ENCODE data around the gene CHST3. TPM values are rescaled to one million over a fixed set of nuclear protein-coding genes. Genes with fewer than 3 reads are reported as not detected.
"Not testable (repeated sequence)": the region's sequence is repeated elsewhere in the genome, so short reads cannot be mapped to it uniquely, and the experiment has no call there.

The CHST3 gene
- total RNA-seq, 2 experiments from 2014 or later: not detected

DNA sequence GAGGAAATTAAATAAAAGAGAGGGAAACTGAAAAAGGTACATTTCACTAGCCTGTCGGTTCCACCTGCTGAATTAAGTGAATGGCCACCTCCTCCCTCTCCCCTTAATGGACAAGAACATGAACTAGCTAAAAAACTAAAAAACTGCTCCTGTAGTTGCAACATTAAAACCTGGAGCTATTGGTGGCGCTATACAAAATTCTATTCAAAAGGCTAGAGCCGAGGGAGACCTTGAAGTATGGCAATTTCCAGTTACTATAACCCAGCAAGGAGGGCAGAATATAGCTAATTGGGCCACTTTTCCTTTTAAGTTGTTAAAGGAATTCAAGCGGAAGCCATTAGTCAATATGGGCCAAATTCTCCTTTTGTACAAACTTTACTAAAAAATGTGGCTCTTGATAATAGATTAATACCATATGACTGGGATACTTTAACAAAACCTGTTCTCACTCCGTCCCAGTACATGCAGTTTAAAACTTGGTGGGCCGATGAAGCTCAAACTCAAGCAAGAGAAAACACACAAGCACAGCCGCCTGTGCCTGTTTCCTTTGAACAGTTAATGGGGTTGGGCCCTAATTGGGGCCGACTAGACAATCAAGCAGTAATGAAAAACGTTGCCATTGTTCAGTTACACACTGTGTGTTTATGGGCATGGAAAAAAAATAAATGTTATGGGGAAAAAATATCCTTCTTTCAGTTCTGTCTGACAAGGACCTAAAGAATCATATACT, 6.5 kb upstream of the CHST3 start:
- Mint-ChIP-seq H3K27me3 (ENCODE audit: low read depth) (peaks cover 31% of the 10 kb centered on the region), H3K36me3 (ENCODE audit: low read depth) (no peaks in the 10 kb centered on the region), H3K27ac (no peak overlapping the region), H3K4me3 (no peak overlapping the region), H3K9me3 (ENCODE audit: insufficient read depth) (peaks cover 7% of the 10 kb centered on the region), H3K4me1 (ENCODE audit: low read depth) (no peaks in the 10 kb centered on the region)
- ChIA-PET CTCF (interaction anchor here (0.8 to 5.0 kb wide), 4 partner anchors 10 to 380 kb away, joined by 3 to 21 read pairs (median 6); no protein-coding TSS in a partner anchor), POLR2A (no interaction called here)
- ATAC-seq (no peak), DNase-seq (no peak)

DNA sequence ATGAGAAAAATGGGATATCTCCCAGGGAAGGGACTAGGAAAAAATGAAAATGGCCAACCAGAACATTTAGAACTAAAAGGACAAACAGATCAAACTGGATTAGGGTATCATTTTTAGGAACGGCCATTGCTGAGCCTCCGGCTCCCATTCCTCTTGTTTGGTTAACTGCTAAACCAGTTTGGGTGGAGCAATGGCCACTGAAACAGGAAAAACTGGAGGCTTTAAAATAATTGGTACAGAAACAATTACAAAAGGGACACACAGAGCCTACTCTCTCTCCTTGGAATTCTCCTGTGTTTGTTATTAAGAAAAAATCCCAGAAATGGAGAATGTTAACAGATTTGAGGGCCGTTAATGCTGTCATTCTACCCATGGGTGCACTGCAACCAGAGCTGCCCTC, 4.7 kb upstream of the CHST3 start:
- DNase-seq (no peak), ATAC-seq (no peak)
- POLR2A ChIA-PET: no interaction called here
- H3K9me3 Mint-ChIP-seq (ENCODE audit: insufficient read depth): peaks cover 7% of the 10 kb centered on the region
- H3K4me1 Mint-ChIP-seq (ENCODE audit: low read depth): no peaks in the 10 kb centered on the region
- H3K27me3 Mint-ChIP-seq (ENCODE audit: low read depth): peaks cover 35% of the 10 kb centered on the region
- H3K36me3 Mint-ChIP-seq (ENCODE audit: low read depth): no peaks in the 10 kb centered on the region
- no peak overlapping the region for H3K27ac Mint-ChIP-seq
- no peak overlapping the region for H3K4me3 Mint-ChIP-seq
- CTCF ChIA-PET: interaction anchor here (5.0 kb wide), 1 partner anchor 90 kb away, joined by 21 read pairs; no protein-coding TSS in a partner anchor

DNA sequence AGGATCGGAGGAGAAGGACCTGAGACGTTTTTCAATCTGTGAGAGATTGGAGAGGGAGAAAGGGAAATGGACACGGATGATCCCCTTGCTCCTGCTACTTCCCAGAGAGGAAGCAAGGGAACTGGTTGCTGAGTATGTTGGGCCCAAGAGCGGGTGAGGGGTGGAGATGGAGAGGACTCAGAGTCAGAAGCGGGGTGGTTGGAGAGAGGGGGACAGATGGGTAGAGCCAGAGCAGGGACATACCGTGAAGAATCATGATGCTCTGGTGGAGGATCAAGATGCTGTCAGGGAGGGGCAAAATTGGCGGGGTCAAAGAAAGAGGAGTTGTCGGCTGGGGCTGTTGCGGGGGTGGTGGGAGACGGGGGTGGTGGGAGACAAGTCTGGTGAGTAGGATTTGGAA, 2.4 kb upstream of the CHST3 start:
- ChIA-PET POLR2A (no interaction called here), CTCF (no interaction called here)
- Mint-ChIP-seq H3K27me3 (ENCODE audit: low read depth) (peaks cover 56% of the 10 kb centered on the region), H3K4me3 (no peak overlapping the region), H3K36me3 (ENCODE audit: low read depth) (no peaks in the 10 kb centered on the region), H3K9me3 (ENCODE audit: insufficient read depth) (no peaks in the 10 kb centered on the region), H3K4me1 (ENCODE audit: low read depth) (peaks cover 8% of the 10 kb centered on the region), H3K27ac (no peak overlapping the region)
- DNase-seq: no peak
- ATAC-seq: no peak

DNA sequence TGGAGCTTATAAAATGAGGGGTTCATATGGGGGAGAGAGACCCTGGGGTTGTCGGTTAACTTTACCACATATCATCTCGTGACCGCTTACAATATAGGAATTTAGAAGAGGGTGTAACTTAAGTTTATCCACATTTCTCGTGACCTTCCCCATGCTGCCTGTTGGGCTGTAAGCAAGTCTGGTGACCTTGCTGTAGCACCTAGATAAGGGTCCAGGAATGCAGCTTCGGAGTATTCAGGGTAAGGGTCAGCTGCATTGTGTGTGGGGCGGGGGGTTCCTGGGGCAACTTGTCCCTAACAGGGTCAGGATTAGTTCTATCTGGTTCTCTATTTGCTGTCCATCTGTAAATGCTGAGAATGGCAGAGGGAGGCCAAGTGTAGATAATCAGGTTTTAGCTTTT, 1.3 kb upstream of the CHST3 start:
- peaks cover 8% of the 10 kb centered on the region for H3K4me1 Mint-ChIP-seq (ENCODE audit: low read depth)
- POLR2A ChIA-PET: no interaction called here
- no peak overlapping the region for H3K27ac Mint-ChIP-seq
- H3K27me3 Mint-ChIP-seq (ENCODE audit: low read depth): peaks cover 59% of the 10 kb centered on the region
- no peaks in the 10 kb centered on the region for H3K9me3 Mint-ChIP-seq (ENCODE audit: insufficient read depth)
- CTCF ChIA-PET: no interaction called here
- DNase-seq: no peak
- no peaks in the 10 kb centered on the region for H3K36me3 Mint-ChIP-seq (ENCODE audit: low read depth)
- H3K4me3 Mint-ChIP-seq: no peak overlapping the region
- ATAC-seq: no peak

DNA sequence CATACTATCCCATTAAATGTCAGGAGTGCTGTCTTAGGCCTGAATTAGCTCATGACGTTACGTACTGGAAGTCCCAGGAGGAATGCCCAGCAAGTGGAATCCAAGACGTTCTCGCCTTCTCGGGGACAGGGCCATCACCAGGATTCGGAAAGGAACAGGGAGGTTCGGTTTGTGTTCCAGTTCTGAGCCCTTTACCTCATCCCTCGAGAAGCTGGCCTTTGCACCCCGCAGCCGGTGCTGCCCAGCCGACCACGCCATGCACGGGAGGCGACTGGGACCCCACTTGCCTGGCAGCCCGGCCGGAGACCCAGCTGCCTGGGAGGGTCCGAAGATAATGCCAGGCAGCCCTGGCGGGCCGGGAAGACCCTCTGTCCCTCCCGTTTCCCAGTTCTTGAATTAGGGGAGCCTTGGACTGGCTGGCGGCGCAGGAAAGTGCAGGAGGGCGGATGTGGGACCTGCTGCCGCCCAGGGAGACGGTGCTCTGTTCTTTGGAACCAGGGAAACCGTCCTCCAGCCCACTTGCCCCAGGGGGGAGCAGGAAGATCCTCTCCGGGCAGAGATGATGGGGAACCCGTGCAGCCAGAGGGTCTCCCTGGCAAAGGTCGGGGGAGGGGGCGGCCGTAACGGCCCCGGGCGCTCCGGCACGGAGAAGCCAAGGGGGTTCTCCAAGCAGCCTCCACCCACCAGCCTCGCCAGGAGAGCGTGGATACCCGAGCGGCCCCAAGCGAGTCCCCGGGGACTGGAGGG, 671 bp upstream of the CHST3 start:
- ChIA-PET CTCF (no interaction called here), POLR2A (no interaction called here)
- Mint-ChIP-seq H3K9me3 (ENCODE audit: insufficient read depth) (no peaks in the 10 kb centered on the region), H3K4me1 (ENCODE audit: low read depth) (peaks cover 8% of the 10 kb centered on the region), H3K36me3 (ENCODE audit: low read depth) (no peaks in the 10 kb centered on the region), H3K27me3 (ENCODE audit: low read depth) (peaks cover 56% of the 10 kb centered on the region), H3K4me3 (no peak overlapping the region), H3K27ac (no peak overlapping the region)
- ATAC-seq: no peak
- no peak for DNase-seq

DNA sequence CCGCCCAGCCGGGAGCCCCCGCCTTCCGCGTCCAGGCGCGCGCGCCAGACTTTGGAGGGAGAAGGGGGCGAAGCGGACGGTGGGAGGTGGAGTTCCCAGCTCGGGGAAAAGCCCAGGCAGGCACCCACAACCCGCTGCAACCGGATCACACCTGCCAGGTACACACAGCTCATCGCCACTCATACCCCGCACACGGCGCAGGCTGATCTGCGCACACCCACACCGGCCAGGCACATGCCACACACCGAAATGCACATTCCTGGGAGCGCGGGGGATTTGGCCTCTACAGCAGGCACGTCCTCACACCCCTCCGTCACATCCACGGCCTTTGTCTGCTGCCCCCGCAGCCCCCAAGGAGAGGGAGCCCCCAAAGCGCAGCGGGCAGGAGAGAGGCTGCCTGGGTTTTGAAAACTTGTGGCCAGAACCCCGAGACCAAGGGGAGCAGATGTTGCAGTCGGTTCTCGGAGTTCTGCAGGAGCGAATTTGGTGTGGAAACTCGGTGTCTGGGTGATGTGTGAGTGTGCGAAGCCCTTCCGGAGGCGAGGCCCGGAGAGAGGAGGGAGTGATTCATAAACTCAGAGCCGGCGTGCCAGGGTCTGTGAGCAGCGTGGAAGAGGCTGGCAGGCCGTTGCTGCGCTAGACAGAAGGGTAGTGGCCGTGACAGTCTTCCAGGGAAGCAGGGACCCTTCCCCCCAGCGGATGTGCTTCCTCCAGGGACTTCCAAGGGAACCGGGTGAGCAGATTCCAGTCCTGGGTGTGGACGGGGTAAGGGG, 734 bp downstream of the CHST3 start:
- H3K4me1 Mint-ChIP-seq (ENCODE audit: low read depth): peaks cover 8% of the 10 kb centered on the region
- peak; percentile 23 for DNase-seq
- H3K27me3 Mint-ChIP-seq (ENCODE audit: low read depth): peaks cover 50% of the 10 kb centered on the region
- ChIA-PET POLR2A (no interaction called here), CTCF (no interaction called here)
- no peak overlapping the region for H3K27ac Mint-ChIP-seq
- no peaks in the 10 kb centered on the region for H3K9me3 Mint-ChIP-seq (ENCODE audit: insufficient read depth)
- ATAC-seq: peak; percentile 35
- H3K36me3 Mint-ChIP-seq (ENCODE audit: low read depth): no peaks in the 10 kb centered on the region
- H3K4me3 Mint-ChIP-seq: peak overlapping the region; percentile 45

DNA sequence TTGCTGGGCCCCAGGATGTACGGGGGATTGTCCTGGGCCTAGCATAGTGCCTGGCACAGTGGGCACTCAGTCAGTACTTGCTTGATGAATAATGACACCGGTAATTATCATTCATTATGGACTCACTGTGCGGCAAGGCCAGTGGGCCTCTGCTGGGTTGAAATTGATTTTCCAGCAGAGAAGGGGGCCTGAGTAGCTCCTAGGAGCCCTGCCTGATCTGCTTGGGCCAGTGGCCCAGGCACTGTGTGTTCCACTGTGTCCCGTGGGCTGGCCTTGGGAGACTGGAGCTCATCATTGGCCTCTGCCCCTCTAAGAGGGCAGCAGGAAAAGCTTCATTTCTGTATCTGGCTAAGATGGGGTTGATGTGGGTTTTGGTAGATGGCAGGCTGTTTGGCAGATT, 1.4 kb downstream of the CHST3 start:
- H3K27me3 Mint-ChIP-seq (ENCODE audit: low read depth): peaks cover 47% of the 10 kb centered on the region

DNA sequence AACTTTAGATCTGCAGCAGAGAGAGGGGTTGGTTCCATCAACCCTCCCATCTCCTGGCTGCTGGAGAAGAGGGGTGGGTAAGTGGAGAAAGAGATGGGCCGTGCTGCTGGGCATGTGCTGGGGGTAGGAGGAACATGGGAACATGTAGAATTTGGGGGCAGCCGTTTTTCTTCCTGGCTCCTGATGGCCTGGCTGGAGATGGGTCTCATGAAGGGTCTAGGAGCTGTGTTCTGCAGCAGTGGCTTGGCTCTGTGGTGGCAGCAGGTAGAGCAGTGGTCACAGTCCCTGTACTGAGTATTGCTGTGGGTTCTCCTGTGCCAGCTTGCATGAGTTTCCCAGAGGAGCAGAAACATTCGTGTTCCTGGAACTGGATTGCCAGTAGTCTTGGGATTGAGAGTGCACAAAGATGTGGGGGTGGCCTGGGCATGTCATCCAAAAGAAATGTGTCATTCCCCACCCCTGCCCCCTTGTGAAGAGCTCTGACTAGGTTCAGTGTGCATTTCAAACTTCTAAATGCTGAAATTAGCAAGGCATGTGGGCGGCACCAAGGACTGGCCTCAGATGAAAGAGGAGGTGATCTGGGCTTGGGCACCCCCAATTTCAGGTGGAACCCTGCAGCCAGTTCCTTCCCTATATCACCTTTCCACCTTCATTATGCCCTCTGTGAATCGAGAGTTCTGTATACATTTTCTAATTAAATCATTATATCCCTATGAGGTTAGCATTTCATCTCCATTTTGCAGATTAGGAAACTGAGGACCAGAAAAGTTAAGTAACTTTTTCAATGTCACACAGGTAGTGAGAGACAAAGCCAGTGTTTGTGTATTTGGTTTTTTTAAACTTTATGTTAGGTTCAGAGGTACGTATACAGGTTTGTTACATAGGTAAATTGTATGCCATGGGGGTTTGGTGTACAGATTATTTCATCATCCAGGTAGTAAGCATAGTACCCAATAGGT, 2.1 kb downstream of the CHST3 start:
- ChIA-PET POLR2A (no interaction called here), CTCF (no interaction called here)
- no peak overlapping the region for H3K4me3 Mint-ChIP-seq
- H3K4me1 Mint-ChIP-seq (ENCODE audit: low read depth): peaks cover 8% of the 10 kb centered on the region
- H3K36me3 Mint-ChIP-seq (ENCODE audit: low read depth): no peaks in the 10 kb centered on the region
- DNase-seq (no peak), ATAC-seq (no peak)
- no peak overlapping the region for H3K27ac Mint-ChIP-seq
- H3K9me3 Mint-ChIP-seq (ENCODE audit: insufficient read depth): no peaks in the 10 kb centered on the region
- H3K27me3 Mint-ChIP-seq (ENCODE audit: low read depth): peaks cover 44% of the 10 kb centered on the region

More for the DNA sequence above, 1.4 kb downstream of the CHST3 start:
- H3K27ac Mint-ChIP-seq: no peak overlapping the region
- CTCF ChIA-PET: no interaction called here
- ATAC-seq (no peak), DNase-seq (no peak)
- no peaks in the 10 kb centered on the region for H3K36me3 Mint-ChIP-seq (ENCODE audit: low read depth)
- no peaks in the 10 kb centered on the region for H3K9me3 Mint-ChIP-seq (ENCODE audit: insufficient read depth)
- POLR2A ChIA-PET: no interaction called here
- peaks cover 8% of the 10 kb centered on the region for H3K4me1 Mint-ChIP-seq (ENCODE audit: low read depth)
- no peak overlapping the region for H3K4me3 Mint-ChIP-seq

DNA sequence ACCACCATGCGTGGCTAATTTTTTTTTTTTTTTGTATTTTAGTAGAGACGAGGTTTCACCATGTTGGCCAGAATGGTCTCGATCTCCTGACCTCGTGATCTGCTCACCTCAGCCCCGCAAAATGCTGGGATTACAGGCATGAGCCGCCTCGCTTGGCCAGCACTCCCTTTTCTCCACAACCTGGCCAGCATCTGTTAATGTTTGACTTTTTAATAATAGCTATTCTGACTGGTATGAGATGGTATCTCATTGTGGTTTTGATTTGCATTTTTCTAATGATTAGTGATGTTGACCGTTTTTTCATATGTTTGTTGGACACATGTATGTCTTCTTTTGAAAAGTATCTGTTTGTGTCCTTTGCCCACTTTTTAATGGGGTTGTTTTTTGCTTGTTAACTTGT, 3.8 kb downstream of the CHST3 start:
- H3K4me3 Mint-ChIP-seq; DNase-seq; POLR2A ChIA-PET; H3K4me1 Mint-ChIP-seq (ENCODE audit: low read depth); H3K9me3 Mint-ChIP-seq (ENCODE audit: insufficient read depth); H3K27ac Mint-ChIP-seq; ATAC-seq; H3K36me3 Mint-ChIP-seq (ENCODE audit: low read depth): not testable (repeated sequence)
- peaks cover 29% of the 10 kb centered on the region for H3K27me3 Mint-ChIP-seq (ENCODE audit: low read depth)
- CTCF ChIA-PET: interaction anchor here (2.0 kb wide), 1 partner anchor 10 kb away, joined by 6 read pairs; no protein-coding TSS in a partner anchor

DNA sequence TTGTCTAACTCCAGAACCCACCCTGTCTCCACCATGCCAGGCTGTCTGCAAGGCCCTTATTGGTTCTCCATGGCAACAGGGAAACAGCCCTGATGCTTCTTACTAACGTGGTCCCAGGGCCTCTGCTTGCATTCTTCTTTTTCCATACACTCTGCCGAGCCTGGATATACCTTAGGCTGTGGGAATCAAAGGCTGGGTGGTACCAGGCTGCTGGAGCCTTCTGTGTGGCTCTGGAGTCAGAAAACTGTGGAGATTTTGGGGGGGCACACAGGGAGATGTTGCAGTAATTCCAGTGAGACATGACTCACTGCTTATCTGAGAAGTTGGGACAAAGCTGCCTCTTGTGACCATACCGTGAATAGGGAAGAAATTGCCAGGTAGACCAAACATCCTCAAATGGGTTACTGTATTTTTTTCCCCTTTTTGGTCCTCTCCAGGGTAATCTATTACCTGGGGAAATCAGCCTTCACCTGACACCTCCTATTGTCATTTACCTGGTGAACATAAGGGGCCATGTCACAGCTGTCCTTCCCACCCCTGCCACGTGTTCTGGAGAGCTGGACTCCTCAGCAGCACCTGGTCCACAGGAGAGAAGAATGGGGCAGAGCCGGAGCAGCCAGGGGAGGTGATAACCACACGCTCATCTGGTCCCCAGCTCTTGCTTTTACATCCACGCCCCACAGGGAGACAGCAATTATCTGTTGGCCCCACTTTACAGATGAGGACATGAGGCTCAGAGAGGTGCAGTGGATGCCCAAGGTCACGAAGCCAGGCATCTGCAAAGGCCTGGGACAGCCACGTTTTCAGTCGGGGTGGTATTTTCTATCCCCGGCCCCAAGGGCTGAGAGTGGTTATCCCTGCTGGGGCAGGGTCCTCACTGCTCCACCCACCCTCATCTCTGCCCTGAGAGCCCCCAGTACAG, 4.6 kb downstream of the CHST3 start:
- ChIA-PET CTCF (interaction anchor here (2.0 kb wide), 1 partner anchor 11 kb away, joined by 6 read pairs; no protein-coding TSS in a partner anchor), POLR2A (no interaction called here)
- Mint-ChIP-seq H3K36me3 (ENCODE audit: low read depth) (no peaks in the 10 kb centered on the region), H3K4me1 (ENCODE audit: low read depth) (peaks cover 9% of the 10 kb centered on the region), H3K27me3 (ENCODE audit: low read depth) (peaks cover 25% of the 10 kb centered on the region), H3K4me3 (no peak overlapping the region), H3K27ac (no peak overlapping the region), H3K9me3 (ENCODE audit: insufficient read depth) (no peaks in the 10 kb centered on the region)
- ATAC-seq: no peak
- DNase-seq: no peak

Data from activated CD8-positive, alpha-beta T cell treated with anti-CD3 and anti-CD28 coated beads, Interleukin-2, amount 10 ng/mL, durations not matched to agents 7 days and 5 days (primary cell).